Ovary (tissue), 3 donors: ENCODE data around the gene S100PBP.

ENCODE experiments used
- EP300 ChIP-seq: sonication (generic); formaldehyde crosslinking; IDR thresholded peaks from one replicate; pipeline ENCODE4 v1.6.1; 2017; ENCODE audit warnings: antibody characterized with exemption
- POLR2A ChIP-seq: fragments of 450-650 bp; IDR thresholded peaks from one replicate; pipeline ENCODE4 v1.6.1; 2017; ENCODE audit warnings: antibody characterized with exemption, mild to moderate bottlenecking, moderate library complexity
- TF ChIP-seq, protein P1 (sequence below), 3 donors: fragments of 450-650 bp in 2 of 3; fragments of 200-600 bp in 1 of 3; IDR thresholded peaks; one replicate each; pipeline versions ENCODE4 v1.5.1 to v1.8.0; 2016 to 2022; ENCODE audit warnings: antibody characterized with exemption in 3 of 3, mild to moderate bottlenecking in 1 of 3
- donor health status: DM: no; HTN: no; CAD: no.

GRCh38 chr1:32877211-32878110 lies 60.0 kb downstream of the S100PBP start:
- TF ChIP-seq EP300, result no peak
- TF ChIP-seq, protein P1, sequence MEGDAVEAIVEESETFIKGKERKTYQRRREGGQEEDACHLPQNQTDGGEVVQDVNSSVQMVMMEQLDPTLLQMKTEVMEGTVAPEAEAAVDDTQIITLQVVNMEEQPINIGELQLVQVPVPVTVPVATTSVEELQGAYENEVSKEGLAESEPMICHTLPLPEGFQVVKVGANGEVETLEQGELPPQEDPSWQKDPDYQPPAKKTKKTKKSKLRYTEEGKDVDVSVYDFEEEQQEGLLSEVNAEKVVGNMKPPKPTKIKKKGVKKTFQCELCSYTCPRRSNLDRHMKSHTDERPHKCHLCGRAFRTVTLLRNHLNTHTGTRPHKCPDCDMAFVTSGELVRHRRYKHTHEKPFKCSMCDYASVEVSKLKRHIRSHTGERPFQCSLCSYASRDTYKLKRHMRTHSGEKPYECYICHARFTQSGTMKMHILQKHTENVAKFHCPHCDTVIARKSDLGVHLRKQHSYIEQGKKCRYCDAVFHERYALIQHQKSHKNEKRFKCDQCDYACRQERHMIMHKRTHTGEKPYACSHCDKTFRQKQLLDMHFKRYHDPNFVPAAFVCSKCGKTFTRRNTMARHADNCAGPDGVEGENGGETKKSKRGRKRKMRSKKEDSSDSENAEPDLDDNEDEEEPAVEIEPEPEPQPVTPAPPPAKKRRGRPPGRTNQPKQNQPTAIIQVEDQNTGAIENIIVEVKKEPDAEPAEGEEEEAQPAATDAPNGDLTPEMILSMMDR (IDR thresholded peaks at IDR 0.05), result no peak
- TF ChIP-seq POLR2A, result no peak
